22Rv1 (cell line): ENCODE data around the gene GCSAM.
A peak's percentile ranks its signal among the peaks of the same experiment; 100 is the strongest.

Experiments
- H3K27ac ChIP-seq: fragments of 450-650 bp; 2 replicates; pipeline ENCODE4 v1.5.1; 2017
- ZFX ChIP-seq: fragments of 450-650 bp; IDR thresholded peaks from 2 replicates; pipeline ENCODE4 v1.6.1; 2017; ENCODE audit warnings: antibody characterized with exemption, borderline replicate concordance
- TF ChIP-seq, protein P1 (sequence below): fragments of 450-650 bp; IDR thresholded peaks from 2 replicates; pipeline ENCODE4 v1.5.1; 2017; ENCODE audit warnings: mild to moderate bottlenecking

GCSAM gene

DNA sequence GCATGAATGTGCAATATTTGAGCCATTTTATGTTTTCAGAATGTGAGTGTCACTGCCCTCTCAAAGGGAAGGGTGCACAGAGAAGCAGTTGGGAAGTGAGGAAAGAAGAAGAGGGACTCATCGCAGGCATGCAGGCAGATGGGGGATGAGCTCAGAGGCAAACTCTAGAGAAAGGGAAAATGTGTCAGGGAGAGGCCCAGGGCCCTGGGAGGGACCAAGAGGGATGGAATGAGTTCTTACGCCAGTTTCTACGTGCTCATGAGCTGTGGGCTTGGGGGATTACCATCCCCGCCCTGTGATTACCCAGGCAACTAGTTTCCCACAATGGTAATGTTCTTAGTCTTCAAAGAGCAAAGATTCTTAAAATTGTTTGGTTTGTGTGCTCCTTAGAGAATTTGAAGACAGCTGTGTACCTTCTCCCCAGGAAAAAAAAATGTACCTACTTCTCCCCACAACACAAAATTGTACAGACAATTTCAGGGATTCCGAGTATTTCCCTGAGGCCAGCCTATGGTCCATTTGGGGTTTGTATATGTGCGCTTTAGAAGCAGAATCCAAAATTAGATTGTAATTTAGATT is 17.8 kb downstream of the GCSAM start:
- H3K27ac ChIP-seq: no peak overlapping the region
- TF ChIP-seq ZFX: no peak
- TF ChIP-seq, protein P1, sequence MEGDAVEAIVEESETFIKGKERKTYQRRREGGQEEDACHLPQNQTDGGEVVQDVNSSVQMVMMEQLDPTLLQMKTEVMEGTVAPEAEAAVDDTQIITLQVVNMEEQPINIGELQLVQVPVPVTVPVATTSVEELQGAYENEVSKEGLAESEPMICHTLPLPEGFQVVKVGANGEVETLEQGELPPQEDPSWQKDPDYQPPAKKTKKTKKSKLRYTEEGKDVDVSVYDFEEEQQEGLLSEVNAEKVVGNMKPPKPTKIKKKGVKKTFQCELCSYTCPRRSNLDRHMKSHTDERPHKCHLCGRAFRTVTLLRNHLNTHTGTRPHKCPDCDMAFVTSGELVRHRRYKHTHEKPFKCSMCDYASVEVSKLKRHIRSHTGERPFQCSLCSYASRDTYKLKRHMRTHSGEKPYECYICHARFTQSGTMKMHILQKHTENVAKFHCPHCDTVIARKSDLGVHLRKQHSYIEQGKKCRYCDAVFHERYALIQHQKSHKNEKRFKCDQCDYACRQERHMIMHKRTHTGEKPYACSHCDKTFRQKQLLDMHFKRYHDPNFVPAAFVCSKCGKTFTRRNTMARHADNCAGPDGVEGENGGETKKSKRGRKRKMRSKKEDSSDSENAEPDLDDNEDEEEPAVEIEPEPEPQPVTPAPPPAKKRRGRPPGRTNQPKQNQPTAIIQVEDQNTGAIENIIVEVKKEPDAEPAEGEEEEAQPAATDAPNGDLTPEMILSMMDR: no peak

DNA sequence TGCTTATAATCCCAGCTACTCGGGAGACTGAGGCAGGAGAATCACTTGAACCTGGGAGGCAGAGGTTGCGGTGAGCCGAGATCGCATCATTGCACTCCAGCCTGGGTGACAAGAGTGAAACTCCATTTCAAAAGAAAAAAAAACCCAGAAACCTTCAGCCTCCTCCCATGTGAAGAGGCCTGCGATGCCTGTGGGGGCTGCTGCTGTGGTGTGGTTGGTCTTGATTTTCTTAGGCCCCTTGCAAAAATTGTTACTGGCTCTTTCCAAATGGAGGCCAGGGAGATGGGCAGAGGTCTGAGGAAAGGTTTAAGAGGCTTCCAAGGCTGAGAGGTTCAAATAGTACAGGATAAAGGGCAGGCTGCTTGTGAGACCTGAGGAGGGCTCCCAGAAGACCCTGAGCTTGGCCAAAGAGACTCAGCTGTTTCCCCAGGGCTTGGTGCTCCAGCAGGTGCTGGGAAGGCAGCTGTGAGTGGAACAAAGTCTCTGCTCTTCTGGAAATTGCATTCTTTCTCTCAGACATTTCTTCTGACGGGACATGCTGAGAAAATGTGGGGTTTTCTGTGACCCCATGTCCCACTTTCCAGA is 18.4 kb downstream of the GCSAM start:
- TF ChIP-seq, protein P1: no peak
- TF ChIP-seq ZFX: no peak
- no peak overlapping the region for H3K27ac ChIP-seq

DNA sequence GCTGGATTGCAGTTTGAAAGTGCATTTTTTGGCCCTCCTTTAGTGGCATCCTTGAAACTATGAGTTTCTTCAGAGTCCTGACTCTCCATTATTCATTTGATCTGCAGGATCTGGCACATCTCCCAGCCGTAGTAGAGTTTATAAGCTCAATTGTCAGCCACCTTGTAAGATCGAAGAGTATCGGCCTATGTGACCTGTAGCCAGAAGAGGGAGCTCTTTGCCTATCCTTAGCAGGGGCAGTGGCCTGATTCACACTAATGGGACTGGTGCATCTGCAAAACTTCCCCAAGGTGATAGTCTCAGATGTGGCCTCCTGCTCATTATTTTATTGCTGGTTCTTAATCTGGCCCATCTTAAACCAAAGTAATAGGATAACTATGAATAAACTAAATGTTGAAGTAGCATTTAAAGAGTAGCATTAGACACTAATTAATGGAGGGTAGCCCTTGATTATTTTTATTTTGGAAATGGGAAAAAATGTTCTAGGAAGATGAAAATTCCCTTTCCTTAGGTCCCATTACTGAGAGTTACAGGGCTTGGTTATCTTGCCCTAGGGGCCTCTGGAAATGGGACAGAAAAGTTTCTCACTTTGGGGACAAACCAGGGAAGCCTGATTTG is 21.2 kb downstream of the GCSAM start:
- no peak for TF ChIP-seq ZFX
- TF ChIP-seq, protein P1: peak; percentile 86
- H3K27ac ChIP-seq: no peak overlapping the region

DNA sequence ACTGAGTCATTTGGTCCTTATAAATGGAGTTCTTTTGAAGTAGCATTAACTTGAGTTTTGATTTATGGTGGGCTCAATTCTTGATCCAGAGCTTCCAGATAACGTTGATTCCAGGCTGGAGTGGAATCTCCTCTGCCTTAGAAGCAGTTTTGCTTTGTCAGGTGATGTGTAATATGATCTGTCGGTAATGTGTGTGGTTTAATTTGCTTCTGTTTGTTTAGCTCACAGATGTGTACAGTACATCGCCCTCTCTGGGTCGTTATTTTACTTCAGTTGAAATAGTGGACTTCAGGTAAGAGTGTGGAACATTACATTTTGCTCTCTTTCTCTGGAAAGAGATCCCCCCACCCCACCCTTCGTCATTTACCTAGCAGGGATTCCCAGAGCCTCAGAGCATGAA is 23.7 kb downstream of the GCSAM start:
- peak overlapping the region; percentile 62 for H3K27ac ChIP-seq
- TF ChIP-seq ZFX: no peak
- TF ChIP-seq, protein P1: no peak

DNA sequence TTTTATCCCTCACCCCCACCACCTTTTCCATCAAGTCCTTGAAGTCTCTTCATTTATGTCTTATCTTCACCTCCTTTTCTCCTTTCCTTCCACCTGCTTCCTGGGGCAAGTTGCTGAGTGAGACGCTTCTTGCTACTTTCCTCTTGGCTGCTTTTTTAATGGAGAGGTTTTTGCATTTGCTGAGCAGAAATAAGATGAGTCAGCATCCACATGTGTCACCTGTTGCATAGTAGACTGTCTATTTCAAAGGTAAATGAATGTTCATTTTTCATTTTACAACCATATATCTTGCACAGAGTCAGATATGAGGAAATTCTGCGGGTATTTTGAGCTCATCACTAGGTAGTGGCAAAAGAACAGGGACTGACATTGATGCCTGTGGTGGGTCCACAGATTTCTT is 28.3 kb downstream of the GCSAM start:
- H3K27ac ChIP-seq: no peak overlapping the region
- no peak for TF ChIP-seq ZFX
- TF ChIP-seq, protein P1: no peak

DNA sequence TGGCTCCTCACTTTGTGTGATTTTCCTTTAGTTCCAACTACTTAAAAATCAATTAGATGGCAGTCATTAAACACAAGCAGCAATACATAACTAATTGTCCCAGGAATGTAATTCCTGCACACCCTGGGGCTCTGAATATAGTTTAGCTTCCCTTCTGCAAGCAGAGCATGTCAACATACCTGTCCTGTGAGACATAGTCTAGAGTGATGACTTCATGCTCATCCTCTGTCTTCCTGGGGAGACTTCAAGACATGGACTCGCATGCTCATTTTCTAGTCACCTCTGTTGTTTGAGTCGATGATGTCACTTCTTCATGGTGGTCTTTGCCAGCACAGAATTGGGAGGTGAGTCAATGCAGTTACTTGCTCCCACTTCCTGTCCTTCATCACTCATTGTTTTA is 31.1 kb downstream of the GCSAM start:
- TF ChIP-seq, protein P1: no peak
- TF ChIP-seq ZFX: no peak
- no peak overlapping the region for H3K27ac ChIP-seq

DNA sequence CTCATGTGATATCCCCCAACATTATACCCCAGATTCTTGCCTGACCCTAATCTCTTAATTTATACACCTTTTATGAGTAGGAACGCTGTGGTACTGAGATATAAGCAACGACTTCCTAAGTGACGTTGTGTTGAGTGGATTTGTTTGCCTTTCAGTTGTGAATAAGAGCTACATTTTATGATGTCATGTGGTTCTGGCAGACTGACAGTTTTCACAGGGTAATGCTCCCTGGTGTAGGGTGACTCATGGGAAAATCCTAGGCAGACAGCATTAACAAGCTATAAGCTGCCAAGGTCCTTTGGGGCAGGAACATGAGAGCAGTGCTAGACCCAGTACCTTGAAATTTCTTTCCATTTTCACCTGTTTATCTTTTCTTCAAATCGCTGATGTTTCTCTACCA is 35.7 kb downstream of the GCSAM start:
- no peak overlapping the region for H3K27ac ChIP-seq

More for the DNA sequence above, 35.7 kb downstream of the GCSAM start:
- TF ChIP-seq, protein P1: no peak
- no peak for TF ChIP-seq ZFX
